Left kidney (tissue), 2 donors: Measurements from ENCODE around the gene SPG11. TPM values are rescaled to one million over a fixed set of nuclear protein-coding genes. Genes with fewer than 3 reads are reported as not detected.

Experiments
- DNase-seq: peaks from one replicate; pipeline ENCODE4 v3.0.0-alpha.2; 2013
- polyA plus RNA-seq: library from polyadenylated mRNA; unstranded; fragments of 120-200 nt; gene quantifications from one replicate; pipeline ENCODE4 v1.2.1, GENCODE V29; 2013; ENCODE audit not compliant: insufficient read length

The SPG11 gene
- polyA plus RNA-seq, 1 donor = 102 TPM

- no peak for DNase-seq
Observed at GRCh38 chr15:44516436-44516835, 147.0 kb downstream of the SPG11 start.

Other genes with a start within 250 kb of the SPG11 start
- gene CTDSPL2, start 236.0 kb downstream of the SPG11 start, polyA plus RNA-seq = 79.7 TPM
- 132 TPM for gene EIF3J, start 126.5 kb downstream of the SPG11 start, polyA plus RNA-seq
- gene PATL2, start 47.7 kb upstream of the SPG11 start, polyA plus RNA-seq = 1.4 TPM
- 799 TPM for gene B2M, start 47.9 kb upstream of the SPG11 start, polyA plus RNA-seq
- 24.6 TPM for gene TRIM69, start 72.9 kb upstream of the SPG11 start, polyA plus RNA-seq